ENCODE results near the gene PAPPA2.

DNA sequence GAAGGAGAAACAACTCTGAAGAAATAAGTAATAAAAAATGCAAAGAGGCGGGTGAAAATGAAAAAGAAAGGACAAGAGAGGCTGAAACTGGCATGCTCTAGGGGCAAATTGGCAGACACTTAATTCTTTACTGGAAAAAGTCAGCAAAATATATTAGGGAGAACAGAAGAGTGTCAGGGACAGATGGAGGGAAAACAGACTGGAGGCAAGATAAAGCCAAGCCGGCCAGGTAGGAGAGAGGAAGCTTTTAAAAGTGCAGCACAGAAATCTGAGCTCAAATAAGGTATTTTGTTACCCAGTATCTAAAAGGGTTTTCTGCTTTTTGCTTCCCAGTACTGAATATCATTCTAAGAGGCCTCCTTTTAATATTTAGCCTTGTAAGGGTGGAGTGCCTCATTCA lies 339.3 kb downstream of the PAPPA2 start:
- TF ChIP-seq, protein P1, sequence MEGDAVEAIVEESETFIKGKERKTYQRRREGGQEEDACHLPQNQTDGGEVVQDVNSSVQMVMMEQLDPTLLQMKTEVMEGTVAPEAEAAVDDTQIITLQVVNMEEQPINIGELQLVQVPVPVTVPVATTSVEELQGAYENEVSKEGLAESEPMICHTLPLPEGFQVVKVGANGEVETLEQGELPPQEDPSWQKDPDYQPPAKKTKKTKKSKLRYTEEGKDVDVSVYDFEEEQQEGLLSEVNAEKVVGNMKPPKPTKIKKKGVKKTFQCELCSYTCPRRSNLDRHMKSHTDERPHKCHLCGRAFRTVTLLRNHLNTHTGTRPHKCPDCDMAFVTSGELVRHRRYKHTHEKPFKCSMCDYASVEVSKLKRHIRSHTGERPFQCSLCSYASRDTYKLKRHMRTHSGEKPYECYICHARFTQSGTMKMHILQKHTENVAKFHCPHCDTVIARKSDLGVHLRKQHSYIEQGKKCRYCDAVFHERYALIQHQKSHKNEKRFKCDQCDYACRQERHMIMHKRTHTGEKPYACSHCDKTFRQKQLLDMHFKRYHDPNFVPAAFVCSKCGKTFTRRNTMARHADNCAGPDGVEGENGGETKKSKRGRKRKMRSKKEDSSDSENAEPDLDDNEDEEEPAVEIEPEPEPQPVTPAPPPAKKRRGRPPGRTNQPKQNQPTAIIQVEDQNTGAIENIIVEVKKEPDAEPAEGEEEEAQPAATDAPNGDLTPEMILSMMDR (conservative IDR thresholded peaks at IDR 0.05) = no peak
- TF ChIP-seq EZH2 (IDR thresholded peaks at IDR 0.05; ENCODE audit: low read depth) = no peak

Measured in PC-9 (cell line).